ENCODE measurements around the gene SLC44A1.

The SLC44A1 gene

DNA sequence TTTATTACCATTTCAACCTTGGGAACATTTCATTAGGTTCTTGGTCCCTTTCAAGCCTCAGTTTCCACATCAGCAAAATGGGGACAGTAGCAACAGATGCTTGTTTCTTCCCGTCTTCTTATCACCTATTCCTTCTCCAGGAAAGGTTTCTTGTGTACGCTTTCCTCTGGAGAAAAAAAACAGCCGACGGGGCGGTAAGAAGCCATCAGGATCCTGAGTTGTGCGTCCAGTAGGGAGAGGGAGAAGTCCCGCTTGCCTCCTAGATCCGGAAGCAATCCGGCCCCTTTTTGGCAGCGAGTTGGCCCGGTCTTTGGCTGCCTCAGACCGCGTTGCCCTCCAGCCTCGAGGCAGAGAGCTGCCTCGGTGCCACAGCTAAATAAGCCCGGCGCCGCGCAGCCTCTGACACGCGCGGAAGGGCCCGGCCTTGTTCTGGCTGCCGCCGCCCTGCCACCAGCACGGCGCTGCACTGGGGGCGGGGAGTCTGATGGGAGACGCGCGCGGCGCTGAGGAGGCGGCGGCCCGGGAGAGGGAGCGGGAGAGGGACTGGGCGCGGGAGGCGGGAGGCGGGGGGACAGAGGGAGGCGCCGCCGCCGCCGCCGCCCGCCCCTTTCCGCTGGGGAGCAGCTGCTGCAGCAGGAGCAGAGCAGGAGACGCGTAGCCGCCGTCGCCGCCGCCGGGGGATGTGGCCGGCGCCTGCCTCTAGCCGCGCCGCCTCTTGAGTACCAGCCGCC lies at the start of gene SLC44A1:
SLC44A1 (plus strand) TSS at position 649 of the 731 bp plus-strand sequence. CDS start 218 bp downstream, outside the sequence.
- peak; percentile 93 for DNase-seq (ENCODE audit: low spot score)

- DNase-seq (ENCODE audit: low spot score): no peak
These were observed 49.2 kb upstream of the SLC44A1 start for GRCh38 chr9:105195259-105195658.

- no peak for DNase-seq (ENCODE audit: low spot score)
These were observed 46.4 kb upstream of the SLC44A1 start for GRCh38 chr9:105198023-105198422.

DNA sequence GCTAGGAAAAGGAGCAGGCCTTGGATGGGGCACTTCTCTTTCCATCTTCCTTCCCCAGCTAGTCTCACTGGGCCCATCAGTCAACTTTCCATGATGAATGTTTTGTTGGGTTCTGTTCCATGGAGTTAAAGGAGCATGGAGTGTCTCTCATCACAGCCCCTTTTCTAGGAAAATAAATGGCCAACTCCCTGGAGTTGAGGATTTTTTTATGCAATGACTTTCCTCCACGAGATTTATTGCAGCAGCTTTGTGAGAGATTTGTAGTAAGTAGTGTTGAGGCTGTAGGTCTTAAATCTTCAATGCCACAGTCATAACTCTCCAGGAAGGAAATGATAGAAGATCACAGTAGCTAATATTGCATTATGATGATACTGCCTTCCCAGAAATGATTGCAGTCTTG lies 45.6 kb upstream of the SLC44A1 start:
- DNase-seq (ENCODE audit: low spot score): no peak

GRCh38 chr9:105204416-105204815 lies 40.0 kb upstream of the SLC44A1 start:
- no peak for DNase-seq (ENCODE audit: low spot score)

DNA sequence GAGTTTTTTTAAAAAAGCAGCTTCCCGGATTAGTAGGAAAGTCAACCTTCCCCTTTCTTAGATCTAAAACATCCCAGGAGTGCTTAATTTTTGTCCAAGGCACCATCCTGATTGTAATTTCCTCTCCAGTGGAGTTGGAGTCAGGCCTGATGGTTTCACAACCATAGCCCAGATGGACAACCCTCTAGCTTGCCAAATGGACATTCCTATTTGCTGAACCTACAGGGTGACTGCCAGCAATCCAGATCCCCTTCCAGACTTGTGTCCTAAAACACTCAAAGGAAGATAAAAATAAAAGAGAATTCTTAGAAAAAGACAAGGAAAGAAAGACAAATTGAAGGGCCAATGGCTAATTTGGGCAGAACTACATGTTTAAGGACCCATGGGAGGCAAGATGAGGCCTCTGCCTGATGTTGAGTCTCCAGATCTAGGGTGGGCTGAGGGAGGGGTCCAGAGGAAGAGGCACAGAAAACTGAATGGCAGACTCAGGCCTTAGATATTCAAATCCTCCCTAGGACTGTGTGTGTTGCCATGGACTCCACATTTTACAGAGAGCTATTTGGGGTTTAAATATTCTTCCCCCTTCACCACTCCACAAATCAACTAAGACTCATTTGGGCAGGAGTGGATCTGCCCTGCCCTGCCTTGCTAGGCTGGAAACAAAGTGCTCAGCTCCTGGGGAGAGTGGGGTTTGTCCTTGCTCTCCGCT lies 38.5 kb upstream of the SLC44A1 start:
- no peak for DNase-seq (ENCODE audit: low spot score)

- no peak for DNase-seq (ENCODE audit: low spot score)
These were observed 38.0 kb upstream of the SLC44A1 start for GRCh38 chr9:105206496-105206820.

DNA sequence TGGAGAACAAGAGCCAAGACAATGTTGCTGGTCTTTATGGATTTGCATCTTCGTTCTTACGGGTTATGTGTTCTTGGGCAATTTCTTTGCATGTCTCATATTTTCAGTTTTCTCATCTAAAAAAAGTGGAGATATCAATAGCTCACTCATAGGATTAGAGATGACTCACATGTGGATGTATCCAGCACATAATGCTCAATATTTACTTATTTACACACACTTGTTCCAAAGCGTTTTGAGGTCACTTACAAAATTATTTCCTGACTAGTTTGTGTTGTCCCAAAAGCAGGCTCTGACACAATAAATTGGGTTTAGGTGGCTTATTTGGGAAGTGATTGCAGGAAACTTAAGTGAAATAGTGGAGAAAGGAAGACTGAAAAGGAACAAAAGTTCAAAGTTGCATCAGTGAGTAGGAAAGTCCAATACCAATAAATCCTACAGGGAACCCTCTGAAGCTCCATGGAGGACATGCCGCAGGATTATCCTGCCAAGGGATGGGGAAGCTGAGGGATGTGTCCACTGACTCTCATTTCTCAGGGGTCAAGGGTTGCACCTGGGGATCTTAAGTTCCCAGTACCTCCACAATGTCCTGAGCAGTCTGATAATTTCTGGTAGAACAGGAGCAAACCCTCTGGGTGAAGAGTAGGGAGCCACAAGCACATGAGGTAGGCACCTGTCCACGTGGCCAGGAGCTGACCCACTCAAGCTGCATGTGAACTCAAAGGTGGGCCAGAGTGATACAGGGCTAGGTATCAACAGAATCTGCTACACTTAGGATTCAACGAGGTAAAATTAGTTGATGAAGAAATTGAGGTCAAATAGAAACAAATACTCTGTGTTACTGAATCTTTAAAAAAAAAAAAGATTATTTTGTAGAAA lies 37.4 kb upstream of the SLC44A1 start:
- no peak for DNase-seq (ENCODE audit: low spot score)

- DNase-seq (ENCODE audit: low spot score): no peak
These were observed 27.8 kb upstream of the SLC44A1 start for GRCh38 chr9:105216440-105217178.

GRCh38 chr9:105218673-105219072 lies 25.8 kb upstream of the SLC44A1 start:
- no peak for DNase-seq (ENCODE audit: low spot score)

DNA sequence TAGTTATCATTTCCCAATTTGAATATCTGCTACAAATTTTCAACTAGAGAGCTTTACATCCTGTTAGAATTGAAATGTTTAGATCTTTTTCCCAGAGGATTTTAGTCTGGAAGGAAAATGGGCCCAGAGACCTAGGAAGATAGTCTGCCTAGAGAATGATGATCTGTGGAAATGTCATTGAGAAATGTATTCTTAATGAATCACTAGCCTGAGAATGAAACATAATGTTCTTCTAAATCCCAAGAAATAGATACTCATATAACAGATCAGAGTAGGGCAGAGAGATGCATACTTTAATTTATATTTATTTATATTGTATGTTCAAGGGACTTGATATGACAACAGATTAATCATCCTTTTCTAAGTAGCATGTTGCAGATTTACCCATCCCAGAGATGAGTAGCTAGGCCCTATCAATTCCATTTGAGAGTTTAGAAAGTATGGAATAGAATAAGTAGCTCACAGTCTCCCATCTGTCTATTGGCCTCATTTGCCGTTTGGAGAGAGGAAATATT lies 25.1 kb upstream of the SLC44A1 start:
- no peak for DNase-seq (ENCODE audit: low spot score)

- no peak for DNase-seq (ENCODE audit: low spot score)
These were observed 24.0 kb upstream of the SLC44A1 start for GRCh38 chr9:105220451-105220850.

DNA sequence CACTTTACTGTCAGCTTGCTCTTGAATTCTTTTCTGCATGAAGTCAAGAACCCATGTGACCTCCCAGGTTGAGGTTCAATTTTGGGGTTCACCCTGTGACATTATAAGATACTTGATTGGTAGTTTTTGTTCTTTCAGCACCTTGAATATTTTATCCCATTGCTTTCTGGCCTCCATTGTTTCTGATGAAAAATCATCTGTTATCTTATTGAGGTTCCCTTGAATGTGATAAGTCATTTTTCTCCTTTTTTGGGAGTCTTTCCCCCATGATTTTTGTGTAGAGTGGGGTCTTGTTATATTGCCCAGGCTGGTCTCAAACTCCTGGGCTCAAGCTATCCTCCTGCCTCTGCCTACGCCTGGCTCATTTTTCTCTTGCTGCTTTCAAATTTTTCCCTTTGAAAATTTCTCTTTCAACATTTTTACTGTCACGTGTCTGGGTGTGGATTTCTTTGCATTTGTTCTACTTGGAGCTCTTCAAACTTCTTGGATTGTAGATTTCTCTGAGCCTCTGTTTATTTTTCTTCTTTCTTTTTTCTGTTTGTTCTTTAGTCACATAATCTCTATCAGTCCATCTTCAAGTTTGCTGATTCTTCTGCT lies 20.8 kb upstream of the SLC44A1 start:
- DNase-seq (ENCODE audit: low spot score): no peak

DNA sequence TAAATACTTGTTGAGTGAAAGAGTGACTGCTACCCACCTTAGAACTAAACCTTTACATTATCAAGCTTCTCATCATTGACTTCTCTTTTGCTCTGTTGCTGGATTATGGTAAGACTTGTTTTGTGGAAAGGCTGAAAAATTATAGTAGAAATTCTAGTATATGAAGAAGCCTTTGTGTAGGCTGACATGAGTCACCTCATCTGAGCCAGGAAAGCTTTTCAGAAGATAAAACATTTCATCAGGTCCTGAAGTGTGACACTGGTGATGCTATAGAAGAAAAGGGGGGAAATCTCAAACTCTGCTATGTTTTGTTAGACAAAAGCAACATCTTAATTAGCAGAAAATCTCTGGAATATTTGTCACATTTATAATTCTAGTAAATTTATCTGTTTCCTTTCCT lies 18.4 kb upstream of the SLC44A1 start:
- no peak for DNase-seq (ENCODE audit: low spot score)

GRCh38 chr9:105232207-105232606 lies 12.2 kb upstream of the SLC44A1 start:
- DNase-seq (ENCODE audit: low spot score): no peak

DNA sequence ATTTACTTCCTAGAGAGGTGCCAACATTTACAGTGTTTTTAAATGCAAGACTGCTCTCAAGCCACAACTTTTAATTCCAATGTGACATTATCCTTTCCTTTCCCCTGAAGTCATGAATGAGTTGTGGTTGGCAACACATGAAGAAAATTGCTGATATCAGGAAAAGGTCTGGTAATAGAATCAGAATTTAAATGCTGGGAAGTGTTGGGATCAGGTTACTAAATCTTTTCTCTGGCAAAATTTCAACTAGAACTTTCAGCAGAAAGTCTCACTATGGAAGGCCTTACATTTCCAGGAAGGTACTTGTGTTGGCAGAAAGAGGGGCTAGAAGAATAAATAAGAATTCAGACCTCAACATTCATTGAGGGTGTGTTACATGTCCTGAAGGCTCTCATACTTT lies 10.6 kb upstream of the SLC44A1 start:
- DNase-seq (ENCODE audit: low spot score): no peak

DNA sequence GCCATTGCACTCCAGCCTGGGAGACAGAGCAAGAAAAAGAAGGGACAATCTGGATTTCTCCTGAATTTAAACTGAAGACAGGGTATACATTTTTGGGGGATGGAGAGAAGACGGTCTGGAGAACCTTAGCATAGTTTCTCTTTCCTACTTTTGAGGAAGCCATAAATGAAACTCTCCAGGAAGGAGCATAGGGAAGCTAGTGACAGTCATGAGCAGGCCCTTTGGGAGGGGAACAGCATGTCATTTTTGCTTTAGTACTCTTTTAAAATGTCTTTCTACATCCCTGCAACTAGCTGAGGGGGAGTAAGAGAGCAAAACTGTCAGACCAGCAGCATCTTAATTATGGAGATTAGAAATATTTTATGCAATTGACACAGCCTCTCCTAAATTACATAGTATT lies 8.2 kb upstream of the SLC44A1 start:
- no peak for DNase-seq (ENCODE audit: low spot score)

DNA sequence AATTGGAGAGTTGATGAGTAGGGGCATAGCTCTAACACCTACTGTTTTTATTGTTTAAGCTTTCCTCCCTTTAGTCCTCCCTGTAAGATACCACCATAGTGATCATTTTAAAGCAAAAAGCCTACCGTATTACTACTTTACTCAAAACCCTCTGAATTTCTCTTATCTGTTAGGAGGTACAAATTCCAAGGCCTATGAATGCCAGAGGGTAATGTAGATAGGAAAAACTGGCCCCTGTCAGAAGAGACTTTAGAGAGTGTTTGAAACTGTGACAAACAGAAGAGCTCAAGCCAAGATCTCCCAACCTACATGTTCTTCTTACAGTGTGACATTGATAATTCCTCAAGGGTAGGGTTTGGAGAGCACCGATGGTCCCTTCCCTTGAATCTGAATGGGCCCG lies 7.2 kb upstream of the SLC44A1 start:
- no peak for DNase-seq (ENCODE audit: low spot score)

DNA sequence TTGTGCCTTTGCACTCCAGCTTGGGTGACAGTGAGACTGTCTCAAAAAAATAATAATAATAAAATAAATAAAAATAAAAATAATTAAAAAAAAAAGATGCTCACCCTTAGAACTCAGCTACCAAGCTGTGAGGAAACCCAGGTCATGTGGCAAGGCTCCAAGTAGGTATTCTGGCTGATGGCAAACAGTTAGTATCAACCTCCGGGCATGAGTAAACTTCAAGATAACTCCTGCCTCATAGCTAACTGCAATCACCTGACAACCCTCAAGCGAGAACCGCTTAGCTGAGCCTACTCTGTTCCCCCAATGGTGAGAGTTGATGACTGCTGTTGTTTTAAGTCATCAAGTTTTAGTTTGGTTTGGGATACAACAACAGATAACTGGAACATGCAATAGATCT lies 6.1 kb upstream of the SLC44A1 start:
- no peak for DNase-seq (ENCODE audit: low spot score)

- no peak for DNase-seq (ENCODE audit: low spot score)
These were observed 3.0 kb upstream of the SLC44A1 start for GRCh38 chr9:105241356-105242043.

DNA sequence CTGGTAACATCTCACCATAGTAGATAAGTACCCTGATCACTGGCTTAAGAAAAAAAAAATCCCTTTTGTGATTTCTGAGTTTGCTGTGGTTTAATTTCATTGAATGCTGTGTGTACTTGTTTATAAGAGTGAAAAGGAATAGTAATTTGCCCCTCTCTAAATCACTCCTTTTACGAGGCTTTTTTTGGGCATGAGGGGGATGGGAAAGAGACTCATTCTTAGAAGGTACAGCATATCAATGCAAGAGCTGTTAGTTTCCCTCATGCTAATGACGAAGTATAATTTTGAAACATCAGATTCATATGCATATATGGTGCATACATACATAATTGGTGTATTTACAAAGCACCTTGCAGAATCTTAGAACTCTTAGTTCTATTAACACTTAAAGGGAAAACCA lies 2.4 kb upstream of the SLC44A1 start:
- no peak for DNase-seq (ENCODE audit: low spot score)
